IMR-90 (cell line): ENCODE results near the gene SPATA31C1. TPM values are rescaled to one million over a fixed set of nuclear protein-coding genes. Genes with fewer than 3 reads are reported as not detected.

Experiments used
- ATAC-seq: fragments of 200-7000 bp; cut with Tn5 transposase; 2 replicates; pipeline ENCODE4 v1.9.1; 2020; ENCODE audit warnings: low read depth, mild to moderate bottlenecking, moderate library complexity
- BruUV-seq: library from RNA; stranded (reverse); fragments of 400-500 nt; replicated peaks from 2 replicates; lab custom pipeline; 2021; lab: Mats Ljungman, UMichigan
- CTCF ChIA-PET: fragments of 300-600 bp; formaldehyde crosslinking; extraction: SDS; loops from one replicate; lab custom pipeline; 2021; ENCODE audit warnings: antibody characterized with exemption; lab: Yijun Ruan, JAX
- POLR2A ChIA-PET: fragments of 300-600 bp; sonication (Branson Sonifier 250); formaldehyde crosslinking; loops from one replicate; lab custom pipeline; 2022; ENCODE audit warnings: antibody characterized with exemption; ENCODE audit not compliant: unreplicated experiment; lab: Charles Lee
- DNase-seq: peaks from one replicate; pipeline ENCODE4 v3.0.0; 2013
- H2AFZ ChIP-seq: replicated peaks from 2 replicates; pipeline ENCODE3; 2013; ENCODE audit warnings: low read length, mild to moderate bottlenecking; ENCODE audit not compliant: poor library complexity
- H2AK5ac ChIP-seq: 2 replicates; pipeline ENCODE4 v1.6.1; 2013; ENCODE audit warnings: low read depth, low read length, inconsistent platforms
- H2AK9ac ChIP-seq: replicated peaks from 2 replicates; pipeline ENCODE3; 2013; ENCODE audit warnings: mild to moderate bottlenecking, low read depth, low read length, moderate library complexity; ENCODE audit not compliant: poor library complexity
- H2BK120ac ChIP-seq: 2 replicates; pipeline ENCODE4 v1.6.1; 2013; ENCODE audit warnings: low read depth, low read length, inconsistent platforms
- H2BK15ac ChIP-seq: 3 replicates; pipeline ENCODE4 v1.6.1; 2013; ENCODE audit warnings: low read depth, low read length, inconsistent platforms
- H2BK20ac ChIP-seq: 2 replicates; pipeline ENCODE4 v1.6.1; 2013; ENCODE audit warnings: low read depth, mild to moderate bottlenecking, inconsistent platforms, low read length, moderate library complexity
- H2BK5ac ChIP-seq: 2 replicates; pipeline ENCODE4 v1.6.1; 2013; ENCODE audit warnings: mild to moderate bottlenecking, low read depth, low read length, inconsistent platforms; ENCODE audit not compliant: poor library complexity, severe bottlenecking
- H3K14ac ChIP-seq: replicated peaks from 2 replicates; pipeline ENCODE4 v1.6.1; 2013; ENCODE audit warnings: low read depth, low read length, inconsistent platforms
- H3K18ac ChIP-seq: 2 replicates; pipeline ENCODE4 v1.6.1; 2013; ENCODE audit warnings: low read depth, low read length, control low read depth
- H3K23ac ChIP-seq: 2 replicates; pipeline ENCODE4 v1.6.1; 2013; ENCODE audit warnings: low read depth, low read length, inconsistent platforms
- H3K27ac ChIP-seq: 2 replicates; pipeline ENCODE4 v1.5.1; 2013; ENCODE audit warnings: mild to moderate bottlenecking, control low read depth, low read length; ENCODE audit not compliant: insufficient read depth
- H3K27me3 ChIP-seq: 2 replicates; pipeline ENCODE4 v1.6.1; 2013; ENCODE audit warnings: low read length; ENCODE audit not compliant: control insufficient read depth, insufficient read depth
- H3K36me3 ChIP-seq: 2 replicates; pipeline ENCODE4 v1.6.1; 2013; ENCODE audit warnings: low read length, mixed read lengths; ENCODE audit not compliant: control insufficient read depth, insufficient read depth
- H3K4ac ChIP-seq: 2 replicates; pipeline ENCODE4 v1.6.1; 2013; ENCODE audit warnings: low read depth, low read length, inconsistent platforms
- H3K4me1 ChIP-seq: 2 replicates; pipeline ENCODE4 v1.6.1; 2013; ENCODE audit warnings: low read length, mixed read lengths; ENCODE audit not compliant: control insufficient read depth, insufficient read depth
- H3K4me2 ChIP-seq: 2 replicates; pipeline ENCODE4 v1.6.1; 2013; ENCODE audit warnings: low read depth, mild to moderate bottlenecking, control low read depth, low read length, moderate library complexity
- H3K4me3 ChIP-seq: 2 replicates; pipeline ENCODE4 v1.5.1; 2013; ENCODE audit warnings: low read depth, mild to moderate bottlenecking, control low read depth, low read length, moderate library complexity; ENCODE audit not compliant: insufficient read depth
- H3K56ac ChIP-seq: 2 replicates; pipeline ENCODE4 v1.6.1; 2013; ENCODE audit warnings: low read length, inconsistent platforms; ENCODE audit not compliant: insufficient read depth; ENCODE audit errors: extremely low read depth
- H3K79me1 ChIP-seq, 2 experiments: 2 replicates each; pipeline ENCODE4 v1.6.1; 2013; ENCODE audit warnings: low read length in 2 of 2, inconsistent platforms in 1 of 2, low read depth in 1 of 2
- H3K9ac ChIP-seq: 2 replicates; pipeline ENCODE4 v1.6.1; 2013; ENCODE audit warnings: low read depth, low read length, control low read depth
- H3K9me1 ChIP-seq: 2 replicates; pipeline ENCODE4 v1.6.1; 2013; ENCODE audit warnings: low read length, inconsistent platforms; ENCODE audit not compliant: insufficient read depth
- H3K9me3 ChIP-seq: 2 replicates; pipeline ENCODE4 v1.6.1; 2013; ENCODE audit warnings: low read length; ENCODE audit not compliant: control insufficient read depth, insufficient read depth
- H4K20me1 ChIP-seq: 2 replicates; pipeline ENCODE4 v1.6.1; 2013; ENCODE audit warnings: low read length, inconsistent platforms; ENCODE audit not compliant: insufficient read depth
- H4K5ac ChIP-seq: 2 replicates; pipeline ENCODE4 v1.6.1; 2013; ENCODE audit warnings: mild to moderate bottlenecking, low read depth, low read length, control low read depth
- H4K8ac ChIP-seq, 2 experiments: 2 replicates each; pipeline ENCODE4 v1.6.1; 2013; ENCODE audit warnings: low read depth in 2 of 2, low read length in 2 of 2, control low read depth in 1 of 2, inconsistent platforms in 1 of 2
- H4K91ac ChIP-seq: 2 replicates; pipeline ENCODE4 v1.6.1; 2013; ENCODE audit warnings: low read depth, low read length, inconsistent platforms; ENCODE audit not compliant: insufficient read depth
- BHLHE40 ChIP-seq: fragments of 150-350 bp; IDR thresholded peaks from 2 replicates; pipeline ENCODE4 v1.6.1; 2016; ENCODE audit warnings: mild to moderate bottlenecking, low read depth, low read length
- CEBPB ChIP-seq: IDR thresholded peaks from 2 replicates; pipeline ENCODE4 v1.6.1; 2012; ENCODE audit warnings: low read depth, low read length, improper control_type of control experiment
- CHD1 ChIP-seq: IDR thresholded peaks from 2 replicates; pipeline ENCODE4 v1.6.1; 2012; ENCODE audit warnings: low read depth, low read length, improper control_type of control experiment
- CTCF ChIP-seq: conservative IDR thresholded peaks from 2 replicates; pipeline ENCODE4 v1.5.1; 2012; ENCODE audit warnings: mild to moderate bottlenecking, low read depth, low read length, improper control_type of control experiment
- ELK1 ChIP-seq: fragments of 150-350 bp; IDR thresholded peaks from 2 replicates; pipeline ENCODE4 v1.6.1; 2016; ENCODE audit warnings: low read depth, mild to moderate bottlenecking, low read length, moderate library complexity, borderline replicate concordance
- FOS ChIP-seq: fragments of 150-350 bp; IDR thresholded peaks from 2 replicates; pipeline ENCODE4 v1.6.1; 2016; ENCODE audit warnings: low read depth, low read length
- MAFK ChIP-seq: IDR thresholded peaks from 2 replicates; pipeline ENCODE4 v1.6.1; 2012; ENCODE audit warnings: low read depth, low read length, improper control_type of control experiment
- MAZ ChIP-seq: IDR thresholded peaks from 2 replicates; pipeline ENCODE4 v1.6.1; 2012; ENCODE audit warnings: low read depth, mild to moderate bottlenecking, low read length, improper control_type of control experiment, moderate library complexity, borderline replicate concordance
- MXI1 ChIP-seq: IDR thresholded peaks from 2 replicates; pipeline ENCODE4 v1.6.1; 2012; ENCODE audit warnings: low read depth, mild to moderate bottlenecking, low read length, moderate library complexity, borderline replicate concordance
- NFE2L2 ChIP-seq: fragments of 150-350 bp; IDR thresholded peaks from 2 replicates; pipeline ENCODE4 v1.6.1; 2016; ENCODE audit warnings: low read depth, mild to moderate bottlenecking, low read length
- POLR2A ChIP-seq: IDR thresholded peaks from 2 replicates; pipeline ENCODE4 v1.6.1; 2012; ENCODE audit warnings: mild to moderate bottlenecking, low read depth, low read length
- RAD21 ChIP-seq: IDR thresholded peaks from 2 replicates; pipeline ENCODE4 v1.6.1; 2012; ENCODE audit warnings: low read length, improper control_type of control experiment
- RCOR1 ChIP-seq: IDR thresholded peaks from 2 replicates; pipeline ENCODE4 v1.6.1; 2012; ENCODE audit warnings: mild to moderate bottlenecking, low read length, improper control_type of control experiment; ENCODE audit not compliant: insufficient replicate concordance
- RFX5 ChIP-seq: IDR thresholded peaks from 2 replicates; pipeline ENCODE4 v1.8.0; 2012; ENCODE audit warnings: low read depth, mild to moderate bottlenecking, low read length, moderate library complexity
- SMC3 ChIP-seq: fragments of 150-350 bp; IDR thresholded peaks from 2 replicates; pipeline ENCODE4 v1.6.1; 2016; ENCODE audit warnings: low read depth, mild to moderate bottlenecking, antibody characterized with exemption, low read length, moderate library complexity
- WGBS, 2 experiments: methylation state at CpG; one replicate each; pipeline versions ENCODE4 v1.1.5 to v1.1.7; 2013; ENCODE audit warnings: missing lambda C conversion rate in 2 of 2; ENCODE audit not compliant: insufficient read length in 1 of 2; ENCODE audit errors: extremely low coverage in 2 of 2; 5-methylcytosine and 5-hydroxymethylcytosine counted together
- dilution Hi-C: fragments of 300-500 bp; cut with HindIII; formaldehyde crosslinking; loops from one replicate; pipeline ENCODE4 v1.14.3; 2018; ENCODE audit warnings: low sequenced_read_pairs; ENCODE audit not compliant: unreplicated experiment
- in situ Hi-C: fragments of 300-500 bp; cut with MboI; formaldehyde crosslinking; loops from 3 replicates; pipeline ENCODE4 v1.14.3; 2019; ENCODE audit warnings: low sequenced_read_pairs, inconsistent platforms, mixed read lengths
- intact Hi-C: fragments of 100-400 bp; cut with micrococcal nuclease; formaldehyde crosslinking; loops from 2 replicates; pipeline ENCODE4 v1.10.0; 2022
- polyA plus RNA-seq, 3 experiments: library from polyadenylated mRNA; depleted of rRNA; stranded (reverse); fragments of >200 nt; gene quantifications; 2 replicates each; pipeline ENCODE4 v1.2.3, GENCODE V29; 2012; ENCODE audit warnings: low replicate concordance in 1 of 3
- total RNA-seq: library from RNA; depleted of rRNA; stranded (reverse); fragments of >200 nt; gene quantifications from 2 replicates; pipeline ENCODE4 v1.2.3, GENCODE V29; 2012
- TF ChIP-seq, protein P1 (sequence below): fragments of 150-350 bp; IDR thresholded peaks from 2 replicates; pipeline ENCODE4 v1.6.1; 2017; ENCODE audit warnings: mild to moderate bottlenecking, antibody characterized with exemption, low read length, low read depth

SPATA31C1 gene
- total and polyA plus RNA-seq, 2 of the 4 experiments (the other 2 are of a cell fraction), result not detected

DNA sequence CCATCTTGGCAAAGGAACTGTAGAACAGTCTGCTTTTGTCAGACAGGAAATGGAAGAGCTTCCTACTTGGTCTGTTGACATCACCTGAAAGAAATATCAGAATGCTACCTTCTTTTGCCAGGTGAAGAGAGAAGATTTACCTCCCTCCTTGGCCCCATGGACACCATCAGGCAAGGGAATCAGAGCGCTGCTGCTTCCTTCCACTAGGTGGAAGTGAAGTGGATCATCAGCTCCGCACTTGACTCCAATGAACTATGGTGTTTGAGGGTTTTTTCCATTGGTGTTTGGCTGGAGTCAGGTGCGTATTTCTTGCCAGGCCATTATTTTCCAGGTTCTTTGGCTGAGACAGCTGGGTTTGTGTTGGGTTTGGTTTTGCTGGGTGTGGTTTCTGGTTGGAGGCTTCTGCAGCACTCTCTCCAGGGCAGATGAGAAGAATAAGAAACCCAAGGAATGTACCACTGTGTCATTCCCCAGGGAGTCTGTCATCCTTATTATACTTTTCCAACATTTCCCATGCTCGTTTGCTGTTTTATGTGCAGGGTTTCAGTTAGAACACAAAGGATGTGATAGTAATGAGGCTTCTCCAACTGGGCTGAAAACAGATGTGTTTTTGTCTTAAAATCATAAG is 22.6 kb upstream of the SPATA31C1 start:
- H2AK5ac ChIP-seq, result no peak overlapping the region
- H2BK120ac ChIP-seq, result no peak overlapping the region
- dilution Hi-C loops (no loop called here), intact Hi-C loops (no loop called here), in situ Hi-C loops (no loop called here)
- no peak overlapping the region for H2BK20ac ChIP-seq
- no TSS peak for BruUV-seq
- no peak overlapping the region for H2AFZ ChIP-seq
- H4K91ac ChIP-seq, result no peak overlapping the region
- no peak overlapping the region for H2AK9ac ChIP-seq
- no peaks in the 10 kb centered on the region for H3K9me3 ChIP-seq
- no peak overlapping the region for H3K4me2 ChIP-seq
- H3K56ac ChIP-seq, result no peak overlapping the region
- H4K8ac ChIP-seq, result no peak overlapping the region
- H3K27ac ChIP-seq, result no peak overlapping the region
- ATAC-seq (no peak), DNase-seq (no peak)
- WGBS, 2 experiments, result no CpG with 5 or more reads among the region's 4 CpGs
- no peak overlapping the region for H3K23ac ChIP-seq
- ChIA-PET POLR2A (no interaction called here), CTCF (no interaction called here)
- no peak overlapping the region for H3K18ac ChIP-seq
- H3K9ac ChIP-seq, result no peak overlapping the region
- H3K79me1 ChIP-seq, result no peaks in the 10 kb centered on the region
- no peak overlapping the region for H2BK5ac ChIP-seq
- H3K36me3 ChIP-seq, result no peaks in the 10 kb centered on the region
- no peak overlapping the region for H2BK15ac ChIP-seq
- H3K4me3 ChIP-seq, result no peak overlapping the region
- H4K20me1 ChIP-seq, result no peaks in the 10 kb centered on the region
- TF ChIP-seq RAD21, result no peak
- TF ChIP-seq SMC3, result no peak
- TF ChIP-seq CHD1, result no peak
- no peak for TF ChIP-seq ELK1
- TF ChIP-seq, protein P1, sequence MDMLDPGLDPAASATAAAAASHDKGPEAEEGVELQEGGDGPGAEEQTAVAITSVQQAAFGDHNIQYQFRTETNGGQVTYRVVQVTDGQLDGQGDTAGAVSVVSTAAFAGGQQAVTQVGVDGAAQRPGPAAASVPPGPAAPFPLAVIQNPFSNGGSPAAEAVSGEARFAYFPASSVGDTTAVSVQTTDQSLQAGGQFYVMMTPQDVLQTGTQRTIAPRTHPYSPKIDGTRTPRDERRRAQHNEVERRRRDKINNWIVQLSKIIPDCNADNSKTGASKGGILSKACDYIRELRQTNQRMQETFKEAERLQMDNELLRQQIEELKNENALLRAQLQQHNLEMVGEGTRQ, result no peak
- no peak for TF ChIP-seq BHLHE40
- TF ChIP-seq POLR2A, result no peak
- no peak for TF ChIP-seq MAFK
- TF ChIP-seq MAZ, result no peak
- no peak for TF ChIP-seq NFE2L2
- no peak for TF ChIP-seq CTCF
- no peak for TF ChIP-seq CEBPB
- no peak for TF ChIP-seq FOS
- TF ChIP-seq MXI1, result no peak
- TF ChIP-seq RFX5, result no peak
- TF ChIP-seq RCOR1, result no peak
- no peak overlapping the region for H3K14ac ChIP-seq
- H3K9me1 ChIP-seq, result no peaks in the 10 kb centered on the region
- no peaks in the 10 kb centered on the region for H3K27me3 ChIP-seq
- H3K4me1 ChIP-seq, result peaks cover 2% of the 10 kb centered on the region; the same call in 1 of the 2 replicates
- no peak overlapping the region for H4K5ac ChIP-seq
- no peak overlapping the region for H3K4ac ChIP-seq
